A673 (cell line): ENCODE measurements around the gene ZNF77. TPM values are rescaled to one million over a fixed set of nuclear protein-coding genes. Genes with fewer than 3 reads are reported as not detected.

Source experiments
- BruUV-seq: library from RNA; stranded (reverse); fragments of 400-500 nt; replicated peaks from 2 replicates; lab custom pipeline; 2021; lab: Mats Ljungman, UMichigan
- CTCF ChIA-PET: fragments of 300-600 bp; sonication (Branson Sonifier 250); formaldehyde crosslinking; loops from one replicate; lab custom pipeline; 2022; ENCODE audit warnings: antibody characterized with exemption; lab: Charles Lee
- POLR2A ChIA-PET: fragments of 300-600 bp; sonication (Branson Sonifier 250); formaldehyde crosslinking; loops from one replicate; lab custom pipeline; 2022; ENCODE audit warnings: antibody characterized with exemption; ENCODE audit not compliant: low non-redundant PET; lab: Charles Lee
- DNase-seq: peaks from one replicate; pipeline ENCODE4 v3.0.0-alpha.2; 2015; ENCODE audit warnings: low spot score
- H3K27ac ChIP-seq: fragments of 200-600 bp; sonication (generic); 2 replicates; pipeline ENCODE4 v1.5.1; 2016; ENCODE audit warnings: mixed run types, low read depth, mild to moderate bottlenecking, mixed read lengths, antibody characterized with exemption, low read length; ENCODE audit not compliant: poor library complexity, severe bottlenecking
- H3K27me3 ChIP-seq: fragments of 200-600 bp; sonication (generic); replicated peaks from 2 replicates; pipeline ENCODE4 v1.6.1; 2017; ENCODE audit warnings: mixed run types, low read depth, mild to moderate bottlenecking, mixed read lengths, antibody characterized with exemption, low read length; ENCODE audit not compliant: insufficient read depth, poor library complexity
- H3K36me3 ChIP-seq: fragments of 200-600 bp; sonication (generic); 2 replicates; pipeline ENCODE4 v1.6.1; 2016; ENCODE audit warnings: mixed run types, mild to moderate bottlenecking, mixed read lengths, antibody characterized with exemption, low read length; ENCODE audit not compliant: insufficient read depth, poor library complexity, severe bottlenecking
- H3K4me1 ChIP-seq: fragments of 200-600 bp; sonication (generic); 2 replicates; pipeline ENCODE4 v1.6.1; 2017; ENCODE audit warnings: mixed run types, mild to moderate bottlenecking, mixed read lengths, antibody characterized with exemption, low read length; ENCODE audit not compliant: insufficient read depth, poor library complexity, severe bottlenecking
- H3K4me3 ChIP-seq: fragments of 200-600 bp; sonication (generic); 2 replicates; pipeline ENCODE4 v1.5.1; 2016; ENCODE audit warnings: low read depth, mixed run types, mild to moderate bottlenecking, mixed read lengths, low read length; ENCODE audit not compliant: poor library complexity, severe bottlenecking
- H3K9me3 ChIP-seq: fragments of 200-600 bp; sonication (generic); 2 replicates; pipeline ENCODE4 v1.6.1; 2016; ENCODE audit warnings: mixed run types, low read depth, mild to moderate bottlenecking, mixed read lengths, antibody characterized with exemption, low read length; ENCODE audit not compliant: poor library complexity, severe bottlenecking
- CTCF ChIP-seq: fragments of 300-800, 200-600 bp; sonication (generic); conservative IDR thresholded peaks from 2 replicates; pipeline ENCODE4 v1.5.1; 2017; ENCODE audit warnings: low read depth, mild to moderate bottlenecking, antibody characterized with exemption, low read length, moderate library complexity, mixed read lengths
- EZH2 ChIP-seq: fragments of 200-600 bp; sonication (generic); IDR thresholded peaks from 2 replicates; pipeline ENCODE4 v1.6.1; 2017; ENCODE audit warnings: borderline replicate concordance, low read depth, mild to moderate bottlenecking, mixed read lengths, antibody characterized with exemption, low read length; ENCODE audit not compliant: poor library complexity, severe bottlenecking
- intact Hi-C: fragments of 100-400 bp; cut with micrococcal nuclease; formaldehyde crosslinking; loops from one replicate; pipeline ENCODE4 v1.10.0; 2022; ENCODE audit not compliant: unreplicated experiment
- total RNA-seq: library from RNA; stranded (reverse); gene quantifications from 2 replicates; pipeline ENCODE4 v1.2.3, GENCODE V29; 2021

Gene ZNF77
- total RNA-seq, 1 experiment from 2014 or later: 6.4 TPM

DNA sequence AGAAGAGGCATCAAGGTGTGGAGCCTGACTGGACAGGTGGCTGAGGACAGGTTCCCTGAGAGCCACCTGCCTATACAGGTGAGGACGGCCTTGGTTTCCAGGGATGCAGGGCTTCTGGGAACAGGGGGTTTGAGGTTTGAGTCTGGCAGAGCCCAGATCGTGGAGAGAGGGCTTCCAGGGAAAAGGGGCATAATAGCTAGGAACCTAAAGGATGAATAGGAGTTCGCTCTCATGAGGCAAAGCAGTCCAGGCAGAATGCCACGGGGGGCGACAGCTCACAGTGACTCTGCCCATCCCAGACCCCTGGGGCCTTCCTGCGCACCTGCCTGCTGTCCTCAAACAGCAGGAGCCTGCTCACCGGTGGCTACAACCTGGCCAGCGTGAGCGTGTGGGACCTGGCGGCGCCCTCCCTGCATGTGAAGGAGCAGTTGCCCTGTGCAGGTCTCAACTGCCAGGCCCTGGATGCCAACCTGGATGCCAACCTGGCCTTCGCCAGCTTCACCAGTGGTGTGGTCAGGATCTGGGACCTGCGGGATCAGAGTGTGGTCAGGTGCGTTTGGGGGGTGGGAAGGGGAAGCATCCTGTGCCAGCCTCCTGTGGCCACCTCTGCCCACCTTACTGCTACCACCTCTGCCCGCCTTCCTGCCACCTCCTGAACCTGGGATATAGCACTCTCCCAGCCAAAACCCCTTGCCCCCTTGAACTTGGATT is 44.6 kb upstream of the ZNF77 start:
- H3K9me3 ChIP-seq: no peaks in the 10 kb centered on the region
- CTCF ChIA-PET: no interaction called here
- H3K27me3 ChIP-seq: peaks cover 5% of the 10 kb centered on the region
- BruUV-seq: no TSS peak
- H3K36me3 ChIP-seq: no peaks in the 10 kb centered on the region
- POLR2A ChIA-PET: no interaction called here
- no peak overlapping the region for H3K4me3 ChIP-seq
- H3K4me1 ChIP-seq: peaks cover 5% of the 10 kb centered on the region
- intact Hi-C loops: no loop called here
- TF ChIP-seq CTCF (no peak), EZH2 (no peak)
- H3K27ac ChIP-seq: no peak overlapping the region
- no peak for DNase-seq

DNA sequence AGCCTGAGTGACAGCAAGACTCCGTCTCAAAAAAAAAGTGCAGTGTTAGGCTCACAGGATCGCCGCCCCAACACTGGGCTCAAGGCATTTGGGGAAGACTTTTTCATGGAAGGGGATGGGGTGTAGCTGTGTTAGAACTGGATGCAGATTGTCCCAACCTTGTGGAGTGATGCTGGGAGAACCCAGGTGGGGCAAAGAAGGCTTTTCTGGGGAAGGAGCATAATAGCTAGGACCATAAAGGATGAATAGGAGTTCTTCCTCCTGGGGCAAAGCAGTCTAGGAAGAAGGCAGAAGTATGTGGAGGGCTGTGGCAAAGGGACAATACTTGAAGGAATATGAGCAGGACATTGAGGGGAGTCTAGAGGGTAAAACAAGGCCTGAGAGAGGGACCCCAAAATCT is 43.8 kb upstream of the ZNF77 start:
- H3K27ac ChIP-seq: no peak overlapping the region
- CTCF ChIA-PET: no interaction called here
- H3K36me3 ChIP-seq: no peaks in the 10 kb centered on the region
- peaks cover 8% of the 10 kb centered on the region for H3K4me1 ChIP-seq
- DNase-seq: no peak
- H3K9me3 ChIP-seq: no peaks in the 10 kb centered on the region
- POLR2A ChIA-PET: no interaction called here
- TF ChIP-seq CTCF (no peak), EZH2 (no peak)
- H3K4me3 ChIP-seq: no peak overlapping the region
- H3K27me3 ChIP-seq: peaks cover 5% of the 10 kb centered on the region
- no TSS peak for BruUV-seq
- intact Hi-C loops: no loop called here

DNA sequence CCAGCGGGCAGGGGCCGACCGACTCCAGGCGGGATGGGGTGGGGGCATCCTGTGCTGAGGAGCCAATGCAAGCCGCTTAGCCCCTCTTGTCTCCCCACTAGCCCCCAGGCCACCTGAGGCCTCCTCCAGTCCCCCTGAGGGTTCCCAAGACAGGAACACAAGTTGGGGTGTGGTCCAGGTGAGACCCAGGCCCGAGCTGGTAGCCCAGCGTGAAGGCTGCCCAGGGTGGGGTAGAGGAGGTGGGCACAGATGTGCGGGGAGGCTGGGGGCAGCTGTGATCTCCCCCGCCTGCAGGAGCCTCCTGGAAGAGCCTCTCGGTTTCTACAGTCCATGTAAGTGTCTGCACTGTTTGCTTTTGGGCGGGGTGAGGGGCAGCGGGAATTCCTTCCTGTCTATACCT is 43.0 kb upstream of the ZNF77 start:
- TF ChIP-seq EZH2 (no peak), CTCF (no peak)
- Histone ChIP-seq H3K4me1 (peaks cover 11% of the 10 kb centered on the region), H3K4me3 (no peak overlapping the region), H3K9me3 (no peaks in the 10 kb centered on the region), H3K27me3 (peaks cover 5% of the 10 kb centered on the region), H3K36me3 (no peaks in the 10 kb centered on the region), H3K27ac (no peak overlapping the region)
- no peak for DNase-seq
- BruUV-seq: no TSS peak
- ChIA-PET POLR2A (no interaction called here), CTCF (no interaction called here)
- intact Hi-C loops: no loop called here
